Thyroid gland (tissue), 4 donors: ENCODE data around the gene CDYL2.

Source experiments
- CTCF ChIP-seq, 6 experiments: fragments of 200-600 bp in 3 of 6; fragments of 450-650 bp in 3 of 6; sonication (generic) in 3 of 6; IDR thresholded peaks; one replicate each; pipeline ENCODE4 v1.5.1; 2016 to 2019; ENCODE audit warnings: antibody characterized with exemption in 6 of 6, mild to moderate bottlenecking in 2 of 6, inconsistent platforms in 1 of 6, moderate library complexity in 1 of 6
- POLR2A ChIP-seq, 2 donors: fragments of 450-650 bp; IDR thresholded peaks; one replicate each; pipeline ENCODE4 v1.6.1; 2017; ENCODE audit warnings: antibody characterized with exemption in 2 of 2, mild to moderate bottlenecking in 2 of 2, moderate library complexity in 1 of 2

- TF ChIP-seq CTCF (IDR thresholded peaks at IDR 0.05): no peak
- TF ChIP-seq POLR2A (IDR thresholded peaks at IDR 0.05): no peak
These were observed 24.1 kb upstream of the CDYL2 start for GRCh38 chr16:80828495-80828894.
